HL-60/S4 (cell line): ENCODE measurements around the gene ZBTB6.

ENCODE experiments used
- in situ Hi-C: fragments of 300-500 bp; cut with MboI; formaldehyde crosslinking; loops from 2 replicates; pipeline ENCODE4 v1.14.3; 2022; ENCODE audit warnings: low sequenced_read_pairs

ZBTB6 gene, protein sequence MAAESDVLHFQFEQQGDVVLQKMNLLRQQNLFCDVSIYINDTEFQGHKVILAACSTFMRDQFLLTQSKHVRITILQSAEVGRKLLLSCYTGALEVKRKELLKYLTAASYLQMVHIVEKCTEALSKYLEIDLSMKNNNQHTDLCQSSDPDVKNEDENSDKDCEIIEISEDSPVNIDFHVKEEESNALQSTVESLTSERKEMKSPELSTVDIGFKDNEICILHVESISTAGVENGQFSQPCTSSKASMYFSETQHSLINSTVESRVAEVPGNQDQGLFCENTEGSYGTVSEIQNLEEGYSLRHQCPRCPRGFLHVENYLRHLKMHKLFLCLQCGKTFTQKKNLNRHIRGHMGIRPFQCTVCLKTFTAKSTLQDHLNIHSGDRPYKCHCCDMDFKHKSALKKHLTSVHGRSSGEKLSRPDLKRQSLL

DNA sequence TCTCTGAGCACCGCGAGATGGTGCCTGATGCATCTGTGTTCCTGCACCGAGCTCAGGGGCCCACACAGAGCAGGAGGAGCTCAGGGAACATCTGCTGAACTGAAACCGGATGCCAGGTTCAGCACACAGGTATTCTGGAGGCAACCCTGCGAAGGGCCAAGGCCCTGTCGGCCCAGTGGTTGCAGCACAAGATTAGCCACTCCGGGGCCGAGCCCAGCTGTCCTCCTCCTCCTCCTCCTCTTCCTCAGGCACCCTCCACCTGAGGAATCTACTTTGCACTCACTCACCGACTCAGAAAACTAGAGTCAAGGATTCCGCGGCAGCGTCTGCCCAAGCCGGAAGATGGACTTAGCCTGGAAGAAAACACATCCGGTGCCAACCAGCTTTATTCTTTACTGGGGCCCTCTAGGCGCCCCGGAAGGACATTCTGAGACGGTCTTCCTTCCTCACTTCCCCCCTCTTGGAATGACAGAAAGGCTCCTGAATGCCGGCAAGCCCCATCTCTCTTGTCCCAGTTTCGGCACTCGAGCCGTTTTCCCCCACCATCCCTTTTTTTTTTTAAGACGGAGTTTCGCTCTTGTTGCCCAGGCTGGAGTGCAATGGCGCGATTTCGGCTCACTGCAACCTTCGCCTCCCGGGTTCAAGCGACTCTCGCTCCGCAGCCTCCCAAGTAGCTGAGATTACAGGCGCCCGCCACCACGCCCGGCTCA is at the start of gene ZBTB6:
Gene ZBTB6 (minus strand): TSS at position 360 of the 710 bp plus-strand sequence. CDS start 1,251 bp downstream, outside the sequence.
- in situ Hi-C loops: no loop called here

DNA sequence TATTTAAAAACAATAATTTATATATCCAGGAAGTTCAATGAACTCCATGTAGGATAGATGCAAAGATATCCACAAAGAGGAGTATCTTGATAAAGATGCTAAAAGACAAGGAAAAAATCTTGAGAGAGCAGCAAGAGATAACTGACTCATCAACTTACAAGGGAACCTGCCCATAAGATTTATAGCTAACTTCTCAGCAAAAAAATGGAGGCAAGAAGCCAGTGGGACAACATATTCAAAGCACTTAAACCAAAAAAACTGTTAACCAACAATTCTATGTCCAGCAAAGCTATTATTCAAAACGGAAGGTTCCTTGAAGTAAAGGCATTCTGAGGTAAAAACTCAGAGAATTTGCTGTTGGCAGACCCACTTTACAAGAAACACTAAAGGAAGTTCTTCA is 48.0 kb upstream of the ZBTB6 start:
- in situ Hi-C loops: no loop called here

DNA sequence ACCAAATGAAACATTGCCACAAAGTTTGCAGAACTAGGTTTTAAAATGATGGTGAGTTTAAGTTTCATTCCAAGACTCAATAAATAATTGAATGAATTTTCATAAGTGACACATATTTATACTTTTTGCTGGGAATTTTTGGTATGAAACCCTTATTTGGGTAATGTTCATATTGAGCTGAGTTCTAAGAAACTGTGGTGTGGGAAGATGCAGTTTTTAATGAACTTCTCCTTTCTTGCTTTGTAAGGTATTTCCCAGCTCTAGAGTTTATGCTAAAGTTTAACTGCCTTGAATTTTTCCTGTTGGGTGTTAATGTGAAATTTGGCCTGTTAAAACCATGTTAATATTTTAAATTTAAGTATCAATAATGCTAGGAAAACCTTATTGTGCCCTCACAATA is 42.8 kb upstream of the ZBTB6 start:
- in situ Hi-C loops: no loop called here

DNA sequence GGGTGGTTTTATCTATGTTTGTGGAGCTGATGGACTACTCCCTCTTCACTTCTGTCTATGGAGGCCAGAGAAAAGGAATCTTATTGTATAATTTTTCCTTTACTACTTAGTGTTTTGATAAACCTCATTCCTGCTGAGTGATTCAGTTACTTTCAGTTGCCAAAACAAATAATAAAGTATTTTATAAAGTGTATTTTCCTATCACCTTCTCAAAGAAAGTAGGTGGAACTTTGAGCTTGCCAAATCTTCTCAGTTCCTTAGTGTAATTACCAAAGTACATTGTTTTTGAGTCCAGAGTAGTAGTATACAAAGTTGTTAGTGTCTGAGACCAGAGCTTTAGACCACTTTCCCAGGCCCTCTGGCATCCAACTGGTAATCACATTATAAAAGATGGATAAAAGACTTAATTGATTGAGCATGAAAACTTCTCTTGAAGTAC is 41.1 kb upstream of the ZBTB6 start:
- in situ Hi-C loops: no loop called here

DNA sequence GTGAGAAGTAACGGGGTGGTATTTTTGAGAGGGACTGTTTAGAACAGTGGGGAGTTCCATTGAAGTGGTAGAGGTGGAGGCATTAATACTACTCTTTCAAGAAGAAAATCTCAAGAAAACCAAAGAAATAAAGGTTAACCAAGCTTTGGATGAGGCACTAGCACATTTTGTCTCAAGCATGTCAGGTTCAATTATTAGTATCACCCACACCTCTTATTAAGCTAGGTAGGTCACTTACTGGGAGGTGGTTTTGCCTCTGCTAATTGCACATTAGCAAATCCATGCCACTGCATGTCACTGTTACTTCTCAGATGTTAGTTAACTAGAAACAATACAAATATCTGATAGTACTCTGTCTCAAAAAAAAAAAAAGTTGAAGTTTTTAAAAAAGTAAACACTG is 37.9 kb upstream of the ZBTB6 start:
- in situ Hi-C loops: no loop called here

DNA sequence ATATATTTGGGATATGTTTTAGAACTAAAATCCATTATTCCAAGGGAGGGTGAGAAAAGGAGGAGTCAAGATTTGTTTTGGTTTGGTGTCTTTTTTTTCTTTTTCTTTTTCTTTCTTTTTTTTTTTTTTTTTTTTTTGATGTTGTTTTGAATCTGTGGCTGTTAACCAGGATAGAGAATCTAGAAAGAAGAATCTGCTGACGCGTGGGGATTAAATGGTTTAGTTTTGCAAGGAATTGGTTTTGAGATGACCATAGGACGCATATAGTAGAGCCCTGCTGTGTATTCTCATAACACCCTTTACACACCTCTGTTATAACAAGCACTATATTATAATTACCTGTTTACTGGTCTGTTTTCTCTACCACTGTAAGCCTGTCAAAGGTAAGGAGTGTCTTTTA is 37.1 kb upstream of the ZBTB6 start:
- in situ Hi-C loops: no loop called here

DNA sequence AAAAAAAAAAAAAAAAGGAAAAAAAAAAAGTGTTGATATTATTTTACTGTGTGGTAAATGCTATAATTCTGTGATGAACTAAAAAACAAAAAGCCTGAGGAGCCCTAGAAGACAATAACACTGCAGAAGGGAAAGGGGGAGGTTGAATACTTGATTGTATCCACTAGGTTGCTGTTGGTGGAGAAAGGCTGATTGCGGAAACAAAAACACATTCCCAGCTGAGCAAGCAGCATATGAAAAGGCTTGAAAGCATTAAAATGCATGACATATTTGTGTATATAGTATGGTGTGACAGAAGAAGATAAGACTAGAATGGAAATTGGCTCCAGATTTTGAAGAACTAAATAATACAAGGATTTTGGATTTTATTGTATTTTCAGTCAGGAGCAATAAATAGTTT is 36.6 kb upstream of the ZBTB6 start:
- in situ Hi-C loops: no loop called here

DNA sequence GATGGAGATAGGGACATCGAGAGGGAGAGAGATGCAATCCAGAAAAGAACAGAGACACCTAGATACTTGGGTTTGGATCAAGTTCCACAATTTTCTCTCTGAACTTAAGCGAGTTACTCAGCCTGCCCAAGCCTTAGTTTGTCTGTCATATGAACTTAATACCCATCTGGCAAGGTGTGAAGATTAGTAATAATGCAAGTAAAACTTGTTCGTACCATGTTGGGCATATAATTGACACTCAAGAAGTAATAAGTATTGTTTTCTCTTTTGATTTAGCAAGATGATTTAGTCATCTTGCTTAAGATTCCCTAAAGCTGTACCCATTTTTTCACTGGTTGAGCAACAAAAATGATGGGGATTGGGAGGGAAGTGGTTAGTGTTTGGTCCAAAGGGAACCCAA is 35.2 kb upstream of the ZBTB6 start:
- in situ Hi-C loops: no loop called here

DNA sequence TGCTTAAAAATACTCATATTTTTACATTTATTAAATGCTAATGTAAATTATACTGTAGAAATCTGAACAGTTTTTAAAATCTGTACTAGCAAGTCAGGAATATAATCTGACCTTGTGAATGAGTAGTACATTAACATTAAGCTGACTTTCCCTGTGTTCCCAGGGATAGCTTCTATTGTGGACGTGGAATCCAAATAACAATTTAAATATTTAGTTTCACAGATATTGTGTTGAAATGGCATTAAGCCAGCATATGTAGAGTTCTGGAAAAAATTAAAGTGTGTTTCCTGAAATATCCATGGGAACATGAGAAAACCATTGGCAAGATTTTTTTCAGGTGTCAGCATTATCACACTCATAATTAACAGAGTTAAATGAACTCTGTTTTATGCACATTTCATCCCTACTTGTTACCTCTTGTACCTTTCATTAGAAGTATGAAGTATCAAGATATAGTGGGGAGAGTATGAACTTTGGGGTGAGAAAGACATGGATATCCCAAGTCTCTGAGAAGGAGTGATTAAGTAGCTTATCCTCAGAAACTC is 33.4 kb upstream of the ZBTB6 start:
- in situ Hi-C loops: no loop called here

DNA sequence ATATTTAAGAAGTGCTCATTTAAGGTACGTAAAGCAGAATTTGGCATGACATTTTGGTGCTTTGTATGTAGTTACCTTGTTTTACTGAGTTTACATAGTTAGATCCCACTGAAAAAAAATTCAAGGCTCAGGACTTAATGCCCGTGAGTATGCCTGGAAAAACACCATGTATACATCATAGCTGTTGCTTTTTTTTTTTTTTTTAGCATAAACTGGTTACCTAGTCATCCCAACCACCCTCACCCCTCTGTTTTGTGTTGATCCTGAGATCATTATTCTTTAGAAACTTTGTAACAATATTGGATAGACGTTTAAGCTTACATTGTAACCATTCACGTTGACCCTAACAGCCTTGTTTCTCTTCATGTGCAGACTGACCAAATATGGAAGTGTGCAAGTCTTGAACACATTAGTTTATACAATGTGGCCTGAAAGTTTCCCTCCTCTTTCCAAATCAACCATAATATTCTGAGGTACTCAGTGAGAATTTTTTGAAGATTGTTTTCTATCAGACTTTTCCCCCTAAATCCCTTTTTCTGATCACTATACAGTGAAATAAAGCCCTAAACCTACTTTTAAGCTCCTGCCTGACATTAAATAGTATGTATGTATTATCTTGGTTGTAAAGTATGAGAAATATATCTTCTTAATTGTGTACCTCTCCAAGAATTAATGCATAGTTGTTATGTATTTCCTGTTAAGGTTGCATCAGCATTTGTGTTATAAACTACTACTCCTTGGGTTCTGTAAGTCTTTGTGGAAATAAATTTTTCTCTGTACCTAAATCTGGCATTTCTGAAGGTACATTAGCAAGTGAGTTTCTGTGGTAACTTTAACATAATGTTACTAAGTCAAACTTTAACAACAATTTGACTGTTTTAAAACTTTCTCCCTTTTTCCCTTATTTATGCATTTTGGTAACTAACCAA is 32.1 kb upstream of the ZBTB6 start:
- in situ Hi-C loops: no loop called here

DNA sequence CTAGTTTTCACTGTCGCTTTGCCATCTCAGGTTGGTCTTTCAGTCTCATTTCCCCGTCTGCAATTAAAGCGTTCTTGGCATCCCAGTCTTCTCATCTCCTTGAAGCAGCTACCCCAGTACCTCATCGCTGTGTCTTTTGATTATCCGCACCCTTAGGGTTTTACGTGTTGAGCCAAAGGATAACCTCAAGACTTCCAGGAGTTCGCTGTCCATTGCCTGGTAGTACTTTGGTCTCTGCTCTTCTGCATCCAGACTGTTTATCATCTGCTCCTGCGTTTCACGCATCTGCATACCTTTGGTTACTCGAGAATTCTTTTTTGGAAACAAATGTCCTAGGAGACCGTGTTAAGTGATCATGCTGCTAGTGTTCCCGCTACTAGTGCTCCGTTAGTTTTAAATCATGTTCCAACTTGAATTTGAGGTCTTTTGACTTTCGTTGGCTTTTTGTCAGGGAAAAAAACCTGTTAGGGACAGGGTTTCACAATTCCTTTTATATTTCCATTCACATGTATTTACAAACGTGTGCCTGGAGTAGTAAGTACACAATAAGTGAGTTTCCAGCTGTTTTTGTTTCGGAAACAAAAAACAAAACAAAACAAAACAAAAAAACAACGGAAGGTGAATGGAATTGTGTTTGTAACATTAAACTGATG is 28.6 kb upstream of the ZBTB6 start:
- in situ Hi-C loops: no loop called here

DNA sequence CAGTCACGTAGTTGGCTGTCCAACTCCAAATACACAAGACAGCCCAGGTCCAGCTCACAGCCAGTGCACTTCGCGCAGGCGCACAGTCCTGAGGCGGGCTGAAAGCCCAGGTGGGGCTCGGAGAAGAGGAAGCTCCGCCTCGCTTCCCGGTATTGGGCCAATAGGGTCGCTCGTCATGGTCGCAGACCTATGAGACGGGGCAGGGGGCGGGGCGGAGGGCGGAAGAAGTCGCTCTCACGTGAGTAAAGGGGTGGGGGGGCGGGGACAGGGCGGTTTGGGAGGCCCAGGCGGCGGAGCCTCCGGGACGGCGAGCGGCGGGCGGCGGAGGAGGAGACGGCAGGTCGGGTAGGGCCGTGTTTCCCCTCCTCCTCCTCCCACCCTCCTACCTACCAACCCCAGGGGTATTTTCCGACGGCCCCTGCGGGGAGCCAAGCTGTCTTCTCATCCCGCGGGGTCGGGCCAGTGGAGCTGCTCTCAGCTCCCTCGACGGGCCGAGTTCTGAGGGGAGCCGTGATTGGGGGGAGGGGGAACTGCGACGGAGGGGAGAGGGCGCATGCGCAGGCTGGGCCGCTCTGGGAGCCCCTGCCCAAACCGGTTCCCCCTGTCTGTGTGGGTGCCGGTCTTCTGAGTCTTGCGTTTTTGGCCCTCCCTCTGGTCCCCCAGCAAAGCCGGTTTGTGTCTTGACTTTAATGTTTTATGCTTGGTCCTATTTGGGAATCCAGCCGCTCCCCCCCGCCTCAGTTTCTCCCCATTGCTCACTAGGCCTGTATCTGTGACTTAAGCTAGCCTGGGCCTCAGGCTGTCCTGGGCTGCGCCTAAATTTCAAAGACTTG is 27.8 kb upstream of the ZBTB6 start, which contains the start of gene RABGAP1:
Gene RABGAP1 (plus strand): TSS at position 272 of the 833 bp plus-strand sequence. CDS start 16,040 bp downstream, outside the sequence.
- in situ Hi-C loops: no loop called here

DNA sequence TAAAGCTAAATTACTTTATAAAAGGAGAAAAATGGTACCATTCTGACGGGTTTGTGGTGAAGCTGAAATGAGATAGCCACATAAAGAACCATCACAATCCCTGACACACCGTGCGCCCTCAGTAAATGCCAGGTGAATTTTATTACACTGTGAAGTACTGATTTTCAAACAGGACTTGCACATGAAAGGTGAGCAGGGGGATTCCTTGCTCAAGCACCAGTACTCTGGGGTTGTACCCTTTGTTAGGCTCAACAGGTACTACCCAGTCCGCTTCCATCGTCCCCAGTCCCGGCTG is 27.3 kb upstream of the ZBTB6 start:
- in situ Hi-C loops: no loop called here

DNA sequence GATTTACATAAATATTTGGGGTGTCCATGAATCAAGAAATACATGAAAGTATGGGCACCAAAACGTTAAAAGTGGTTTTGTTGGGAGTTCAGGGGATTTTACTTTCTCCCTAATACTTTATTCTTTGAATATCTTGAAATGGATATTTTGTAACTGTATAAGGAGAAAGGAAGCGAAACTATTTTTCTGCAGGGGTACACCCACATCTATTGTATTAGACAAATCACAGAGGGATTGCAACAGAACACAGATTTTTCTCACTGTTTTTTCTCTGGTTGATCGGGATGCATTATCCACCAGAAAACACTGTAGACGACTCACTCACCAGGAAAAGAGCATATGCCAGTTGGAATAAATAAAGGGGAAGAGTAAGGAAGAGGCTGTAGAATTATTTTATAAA is 26.5 kb upstream of the ZBTB6 start:
- in situ Hi-C loops: no loop called here

DNA sequence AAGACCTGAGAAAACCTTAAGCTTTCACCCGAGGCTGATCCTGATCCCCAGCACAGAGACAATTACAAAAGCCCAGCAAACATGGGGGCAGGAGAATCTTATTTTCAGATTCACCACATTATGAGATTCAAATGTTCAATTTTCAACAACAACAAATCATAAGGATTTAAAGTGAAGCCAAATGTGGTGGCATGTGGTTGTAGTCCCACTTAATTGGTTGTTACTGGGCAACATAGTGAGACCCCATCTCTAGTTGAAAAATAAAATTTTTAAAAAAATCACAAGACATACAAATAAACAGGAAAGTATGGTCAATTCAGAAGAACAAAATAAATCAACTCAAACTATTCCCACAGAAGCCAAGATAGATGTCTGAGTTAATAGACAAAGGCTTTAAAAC is 23.8 kb upstream of the ZBTB6 start:
- in situ Hi-C loops: no loop called here

DNA sequence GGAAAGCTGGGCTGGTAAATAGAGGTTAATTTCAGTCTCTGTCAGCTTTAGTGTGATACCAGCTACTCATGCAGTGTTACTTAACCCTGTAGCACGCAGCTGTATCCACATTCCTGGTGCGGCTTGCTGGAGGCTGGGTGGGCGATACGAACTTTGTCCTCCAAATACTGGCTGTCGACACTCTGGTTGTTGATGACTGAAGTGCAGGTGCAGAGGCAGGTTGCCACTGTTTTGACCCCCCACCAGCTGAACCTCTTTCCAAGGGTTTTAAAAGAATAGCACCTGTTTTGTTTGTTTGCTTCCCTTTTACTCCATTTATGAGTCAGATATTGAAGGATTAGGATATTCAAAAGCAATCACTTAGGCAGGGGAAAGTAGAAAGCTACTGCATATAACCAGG is 23.3 kb upstream of the ZBTB6 start:
- in situ Hi-C loops: no loop called here

DNA sequence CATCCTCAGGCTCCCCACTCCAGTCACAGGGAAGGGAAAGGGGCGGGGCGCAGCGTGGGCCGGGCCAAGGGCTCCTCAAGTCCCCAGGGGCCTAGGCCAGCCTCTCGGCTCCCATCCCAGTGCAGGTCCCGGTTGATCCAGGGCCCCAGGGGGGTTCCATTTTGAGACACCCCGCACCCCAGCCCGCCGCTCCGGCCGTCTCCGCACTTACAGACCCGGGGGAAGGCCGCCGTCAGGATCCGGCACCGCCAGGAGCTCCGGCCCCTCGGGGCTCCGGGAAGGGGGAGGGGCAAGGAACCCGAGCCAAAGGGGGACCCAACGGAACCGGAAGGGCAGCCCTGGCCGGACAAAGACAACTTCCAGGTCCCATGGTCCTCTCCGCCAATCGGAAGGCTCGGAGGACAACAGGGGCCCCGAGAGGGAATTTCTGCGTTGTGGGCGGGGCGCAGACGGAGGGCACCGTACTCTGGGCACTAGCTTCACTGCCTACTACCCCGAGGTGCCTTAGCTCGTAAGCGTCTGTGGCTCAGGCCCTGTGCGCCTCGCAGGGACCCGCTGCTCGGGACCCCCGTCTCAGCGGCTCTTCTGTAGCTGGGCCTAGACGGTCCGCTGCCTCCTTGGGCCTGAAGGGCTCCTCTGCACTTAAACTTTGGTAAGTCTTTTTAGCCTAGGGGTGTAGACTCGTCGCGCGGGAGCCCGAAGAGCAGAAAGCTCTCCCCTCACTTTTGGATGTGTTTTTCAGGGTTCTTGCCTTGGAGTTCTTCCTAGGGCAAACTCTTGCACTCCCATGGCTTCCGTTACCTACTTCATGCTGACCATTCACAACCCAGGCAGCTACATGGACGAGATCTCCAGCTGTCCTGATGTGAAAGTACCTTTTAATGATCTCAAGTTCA is 18.4 kb upstream of the ZBTB6 start, which contains the start of gene ZBTB26:
Gene ZBTB26 (minus strand): TSS at position 287 of the 896 bp plus-strand sequence. CDS start 11,578 bp downstream, outside the sequence.
- in situ Hi-C loops: no loop called here

DNA sequence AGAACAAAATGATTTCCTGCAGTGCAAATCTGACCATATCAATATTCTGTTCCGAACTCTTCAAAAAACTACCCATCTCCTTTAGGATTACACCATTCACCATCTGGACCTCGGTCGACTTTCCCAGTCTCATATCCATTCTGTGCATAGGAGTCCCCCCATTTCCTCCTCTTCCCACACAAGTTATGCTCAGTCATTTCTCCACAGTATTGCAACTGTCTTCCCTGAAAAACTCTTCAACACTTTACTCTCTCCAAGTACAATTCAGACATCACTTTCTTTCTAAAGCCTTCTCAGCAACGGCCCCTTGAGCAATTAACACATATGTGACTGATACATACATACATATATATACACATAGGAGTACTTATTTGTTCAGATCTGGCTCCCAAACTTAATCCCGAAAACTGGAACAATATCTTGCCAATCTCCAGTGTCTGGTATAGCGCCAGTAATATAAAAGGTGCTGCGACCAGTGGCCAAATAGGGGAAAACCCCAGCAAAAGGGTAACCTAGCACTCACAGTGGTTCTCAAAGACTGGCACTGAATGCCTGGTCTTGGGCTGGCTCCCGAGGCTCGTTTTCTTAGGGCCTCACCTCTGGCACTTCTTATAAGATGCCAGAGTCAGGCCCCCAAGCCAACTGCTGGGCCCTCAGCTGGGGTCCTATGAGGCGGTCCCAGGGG is 17.6 kb upstream of the ZBTB6 start:
- in situ Hi-C loops: no loop called here
